IgD-negative memory B cell (primary cell): Measurements from ENCODE around the gene BCO1. TPM values are rescaled to one million over a fixed set of nuclear protein-coding genes. Genes with fewer than 3 reads are reported as not detected.

Source experiments
- H3K27ac Mint-ChIP-seq, 3 donors: one replicate each; pipeline ENCODE4 v1.8.0; 2020 to 2022; ENCODE audit warnings: mild to moderate bottlenecking in 3 of 3, mixed read lengths in 3 of 3, moderate library complexity in 1 of 3
- H3K27me3 Mint-ChIP-seq: one replicate; pipeline ENCODE4 v1.8.0; 2021; ENCODE audit warnings: mixed read lengths
- H3K36me3 Mint-ChIP-seq: one replicate; pipeline ENCODE4 v1.8.0; 2020; ENCODE audit warnings: mild to moderate bottlenecking, mixed read lengths
- H3K4me1 Mint-ChIP-seq, 3 donors: one replicate each; pipeline ENCODE4 v1.8.0; 2020 to 2022; ENCODE audit warnings: mixed read lengths in 3 of 3, mild to moderate bottlenecking in 1 of 3
- H3K4me3 Mint-ChIP-seq, 4 donors: one replicate each; pipeline ENCODE4 v1.8.0; 2020 to 2022; ENCODE audit warnings: mild to moderate bottlenecking in 4 of 4, mixed read lengths in 4 of 4, moderate library complexity in 3 of 4
- H3K9me3 Mint-ChIP-seq, 3 donors: one replicate each; pipeline ENCODE4 v1.8.0; 2020 to 2021; ENCODE audit warnings: mixed read lengths in 3 of 3, mild to moderate bottlenecking in 1 of 3
- polyA plus RNA-seq: library from polyadenylated mRNA; unstranded; fragments of 300-500 nt; fragmentation: Illumina TruSeq; gene quantifications from one replicate; pipeline ENCODE4 v1.2.3, GENCODE V29; 2021

Gene BCO1
- polyA plus RNA-seq, 1 donor from 2014 or later: not detected

GRCh38 chr16:81253141-81253540, 14.7 kb downstream of the BCO1 start:
- Mint-ChIP-seq H3K4me3 (no peak overlapping the region), H3K27ac (peak overlapping the region in 1 of 3 donors; percentile 6), H3K36me3 (no peaks in the 10 kb centered on the region), H3K9me3 (no peaks in the 10 kb centered on the region), H3K4me1 (no peaks in the 10 kb centered on the region), H3K27me3 (peaks cover 6% of the 10 kb centered on the region)

GRCh38 chr16:81254922-81255526, 16.5 kb downstream of the BCO1 start:
- no peak overlapping the region for H3K27ac Mint-ChIP-seq
- no peaks in the 10 kb centered on the region for H3K36me3 Mint-ChIP-seq
- H3K4me3 Mint-ChIP-seq: no peak overlapping the region
- H3K9me3 Mint-ChIP-seq: peaks cover 0 to 3% (median 0%) of the 10 kb centered on the region in 3 donors
- peaks cover 3% of the 10 kb centered on the region for H3K27me3 Mint-ChIP-seq
- H3K4me1 Mint-ChIP-seq: no peaks in the 10 kb centered on the region

GRCh38 chr16:81259916-81260315, 21.4 kb downstream of the BCO1 start:
- Mint-ChIP-seq H3K27ac (no peak overlapping the region), H3K27me3 (peaks cover 4% of the 10 kb centered on the region), H3K9me3 (peaks cover 0 to 3% (median 0%) of the 10 kb centered on the region in 3 donors), H3K4me3 (no peak overlapping the region), H3K36me3 (no peaks in the 10 kb centered on the region), H3K4me1 (no peaks in the 10 kb centered on the region)

- H3K36me3 Mint-ChIP-seq: no peaks in the 10 kb centered on the region
These were observed 22.7 kb downstream of the BCO1 start for GRCh38 chr16:81261049-81261648.

GRCh38 chr16:81263470-81264220, 25.2 kb downstream of the BCO1 start:
- H3K27ac Mint-ChIP-seq: no peak overlapping the region
- peaks cover 0 to 3% (median 0%) of the 10 kb centered on the region in 3 donors for H3K9me3 Mint-ChIP-seq

More at GRCh38 chr16:81261049-81261648, 22.7 kb downstream of the BCO1 start:
- peaks cover 4% of the 10 kb centered on the region for H3K27me3 Mint-ChIP-seq
- H3K4me1 Mint-ChIP-seq: no peaks in the 10 kb centered on the region
- H3K4me3 Mint-ChIP-seq: no peak overlapping the region
- H3K27ac Mint-ChIP-seq: no peak overlapping the region
- peaks cover 0 to 3% (median 0%) of the 10 kb centered on the region in 3 donors for H3K9me3 Mint-ChIP-seq

GRCh38 chr16:81264386-81264785, 25.9 kb downstream of the BCO1 start:
- H3K4me3 Mint-ChIP-seq: no peak overlapping the region
- no peaks in the 10 kb centered on the region for H3K9me3 Mint-ChIP-seq
- H3K4me1 Mint-ChIP-seq: no peaks in the 10 kb centered on the region
- no peaks in the 10 kb centered on the region for H3K36me3 Mint-ChIP-seq
- H3K27me3 Mint-ChIP-seq: peaks cover 1% of the 10 kb centered on the region
- no peak overlapping the region for H3K27ac Mint-ChIP-seq

More at GRCh38 chr16:81263470-81264220, 25.2 kb downstream of the BCO1 start:
- Mint-ChIP-seq H3K4me3 (no peak overlapping the region), H3K27me3 (peaks cover 1% of the 10 kb centered on the region), H3K36me3 (no peaks in the 10 kb centered on the region), H3K4me1 (no peaks in the 10 kb centered on the region)

- Mint-ChIP-seq H3K27me3 (peaks cover 1% of the 10 kb centered on the region), H3K36me3 (no peaks in the 10 kb centered on the region), H3K4me1 (no peaks in the 10 kb centered on the region), H3K9me3 (no peaks in the 10 kb centered on the region), H3K4me3 (no peak overlapping the region), H3K27ac (no peak overlapping the region)
These were observed 26.6 kb downstream of the BCO1 start for GRCh38 chr16:81265052-81265451.

GRCh38 chr16:81265658-81266451, 27.4 kb downstream of the BCO1 start:
- Mint-ChIP-seq H3K36me3 (no peaks in the 10 kb centered on the region), H3K27ac (no peak overlapping the region), H3K27me3 (peaks cover under 1% of the 10 kb centered on the region), H3K9me3 (no peaks in the 10 kb centered on the region), H3K4me1 (no peaks in the 10 kb centered on the region), H3K4me3 (no peak overlapping the region)

- H3K4me3 Mint-ChIP-seq: no peak overlapping the region
- no peak overlapping the region for H3K27ac Mint-ChIP-seq
- no peaks in the 10 kb centered on the region for H3K9me3 Mint-ChIP-seq
- H3K36me3 Mint-ChIP-seq: no peaks in the 10 kb centered on the region
- H3K27me3 Mint-ChIP-seq: peaks cover 4% of the 10 kb centered on the region
- no peaks in the 10 kb centered on the region for H3K4me1 Mint-ChIP-seq
These were observed 28.2 kb downstream of the BCO1 start for GRCh38 chr16:81266680-81267095.

- H3K4me1 Mint-ChIP-seq: no peaks in the 10 kb centered on the region
- H3K36me3 Mint-ChIP-seq: no peaks in the 10 kb centered on the region
- peak overlapping the region in 1 of 3 donors; percentile 17 for H3K27ac Mint-ChIP-seq
- H3K27me3 Mint-ChIP-seq: peaks cover 5% of the 10 kb centered on the region
- no peaks in the 10 kb centered on the region for H3K9me3 Mint-ChIP-seq
- no peak overlapping the region for H3K4me3 Mint-ChIP-seq
These were observed 30.0 kb downstream of the BCO1 start for GRCh38 chr16:81268509-81268908.

- H3K9me3 Mint-ChIP-seq: no peaks in the 10 kb centered on the region
- peak overlapping the region in 1 of 3 donors; percentile 59 for H3K27ac Mint-ChIP-seq
- H3K4me1 Mint-ChIP-seq: no peaks in the 10 kb centered on the region
- no peak overlapping the region for H3K4me3 Mint-ChIP-seq
- H3K36me3 Mint-ChIP-seq: no peaks in the 10 kb centered on the region
- peaks cover 7% of the 10 kb centered on the region for H3K27me3 Mint-ChIP-seq
These were observed 34.9 kb downstream of the BCO1 start for GRCh38 chr16:81273223-81273950.

GRCh38 chr16:81275064-81275532, 36.6 kb downstream of the BCO1 start:
- Mint-ChIP-seq H3K27me3 (peaks cover 7% of the 10 kb centered on the region), H3K9me3 (no peaks in the 10 kb centered on the region), H3K4me3 (no peak overlapping the region), H3K4me1 (no peaks in the 10 kb centered on the region), H3K36me3 (no peaks in the 10 kb centered on the region), H3K27ac (no peak overlapping the region)

GRCh38 chr16:81275795-81276194, 37.3 kb downstream of the BCO1 start:
- Mint-ChIP-seq H3K4me1 (no peaks in the 10 kb centered on the region), H3K36me3 (no peaks in the 10 kb centered on the region), H3K27ac (no peak overlapping the region), H3K9me3 (no peaks in the 10 kb centered on the region), H3K4me3 (no peak overlapping the region), H3K27me3 (peaks cover 7% of the 10 kb centered on the region)

GRCh38 chr16:81276323-81276722, 37.8 kb downstream of the BCO1 start:
- H3K36me3 Mint-ChIP-seq: no peaks in the 10 kb centered on the region
- no peak overlapping the region for H3K27ac Mint-ChIP-seq
- H3K9me3 Mint-ChIP-seq: no peaks in the 10 kb centered on the region
- H3K4me1 Mint-ChIP-seq: no peaks in the 10 kb centered on the region
- no peak overlapping the region for H3K4me3 Mint-ChIP-seq
- peaks cover 6% of the 10 kb centered on the region for H3K27me3 Mint-ChIP-seq
